ENCODE results near the gene GUCA1C. TPM values are rescaled to one million over a fixed set of nuclear protein-coding genes. Genes with fewer than 3 reads are reported as not detected.

GUCA1C gene
- total RNA-seq, 4 donors from 2014 or later: not detected

DNA sequence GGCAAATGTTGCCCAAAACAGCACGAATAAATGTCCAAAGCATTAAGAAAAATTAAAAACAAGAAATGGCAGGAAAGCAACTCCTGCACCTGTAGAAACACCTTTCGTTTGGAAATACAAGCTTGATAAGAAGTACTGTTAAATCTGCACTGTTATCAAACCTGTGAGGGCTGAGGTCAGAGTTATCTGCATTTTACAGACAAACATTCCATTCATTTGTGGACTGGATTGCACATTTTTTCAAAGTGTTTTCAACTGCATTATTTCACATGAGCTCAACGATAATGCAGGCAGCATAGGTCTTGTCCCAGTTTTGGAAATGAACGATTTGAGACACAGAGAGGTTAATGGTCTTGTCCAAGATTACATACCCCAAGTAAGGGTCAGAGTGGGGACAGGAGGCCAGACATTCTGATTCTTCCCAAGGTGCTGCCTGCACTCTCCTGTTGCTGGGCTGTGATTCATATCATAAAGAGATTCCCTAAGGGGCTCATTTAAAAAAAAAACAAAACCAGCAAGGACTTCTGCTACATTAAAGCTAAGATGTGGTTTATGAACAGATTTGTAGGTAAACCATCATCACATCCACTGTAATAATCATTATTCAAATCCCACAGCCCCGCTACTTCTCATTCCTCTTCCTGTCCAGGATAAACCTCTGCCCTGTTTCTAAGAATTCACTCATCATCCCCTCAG, 13.0 kb downstream of the GUCA1C start:
- TF ChIP-seq, protein P1, sequence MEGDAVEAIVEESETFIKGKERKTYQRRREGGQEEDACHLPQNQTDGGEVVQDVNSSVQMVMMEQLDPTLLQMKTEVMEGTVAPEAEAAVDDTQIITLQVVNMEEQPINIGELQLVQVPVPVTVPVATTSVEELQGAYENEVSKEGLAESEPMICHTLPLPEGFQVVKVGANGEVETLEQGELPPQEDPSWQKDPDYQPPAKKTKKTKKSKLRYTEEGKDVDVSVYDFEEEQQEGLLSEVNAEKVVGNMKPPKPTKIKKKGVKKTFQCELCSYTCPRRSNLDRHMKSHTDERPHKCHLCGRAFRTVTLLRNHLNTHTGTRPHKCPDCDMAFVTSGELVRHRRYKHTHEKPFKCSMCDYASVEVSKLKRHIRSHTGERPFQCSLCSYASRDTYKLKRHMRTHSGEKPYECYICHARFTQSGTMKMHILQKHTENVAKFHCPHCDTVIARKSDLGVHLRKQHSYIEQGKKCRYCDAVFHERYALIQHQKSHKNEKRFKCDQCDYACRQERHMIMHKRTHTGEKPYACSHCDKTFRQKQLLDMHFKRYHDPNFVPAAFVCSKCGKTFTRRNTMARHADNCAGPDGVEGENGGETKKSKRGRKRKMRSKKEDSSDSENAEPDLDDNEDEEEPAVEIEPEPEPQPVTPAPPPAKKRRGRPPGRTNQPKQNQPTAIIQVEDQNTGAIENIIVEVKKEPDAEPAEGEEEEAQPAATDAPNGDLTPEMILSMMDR (IDR thresholded peaks at IDR 0.05; ENCODE audit: low read depth): no peak

DNA sequence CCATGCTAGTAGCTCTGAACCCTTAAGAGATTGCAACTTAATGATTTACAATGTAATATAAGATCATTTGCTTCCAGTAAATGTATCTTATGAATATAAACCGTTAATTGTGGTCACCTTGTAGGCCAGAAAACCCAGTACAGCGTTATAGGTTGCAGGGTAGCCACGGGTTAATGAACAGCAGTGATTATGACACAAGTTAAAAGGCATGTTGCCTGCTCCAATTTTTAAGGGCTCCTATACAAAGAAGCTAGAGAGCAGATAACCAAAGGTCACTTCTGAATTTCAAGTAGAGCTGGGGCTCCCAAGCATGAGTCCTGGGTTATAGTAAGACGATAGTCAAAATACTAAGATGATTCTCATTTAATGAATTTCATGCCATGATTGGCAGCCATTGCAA, 13.5 kb downstream of the GUCA1C start:
- TF ChIP-seq, protein P1 (IDR thresholded peaks at IDR 0.05; ENCODE audit: low read depth): no peak

DNA sequence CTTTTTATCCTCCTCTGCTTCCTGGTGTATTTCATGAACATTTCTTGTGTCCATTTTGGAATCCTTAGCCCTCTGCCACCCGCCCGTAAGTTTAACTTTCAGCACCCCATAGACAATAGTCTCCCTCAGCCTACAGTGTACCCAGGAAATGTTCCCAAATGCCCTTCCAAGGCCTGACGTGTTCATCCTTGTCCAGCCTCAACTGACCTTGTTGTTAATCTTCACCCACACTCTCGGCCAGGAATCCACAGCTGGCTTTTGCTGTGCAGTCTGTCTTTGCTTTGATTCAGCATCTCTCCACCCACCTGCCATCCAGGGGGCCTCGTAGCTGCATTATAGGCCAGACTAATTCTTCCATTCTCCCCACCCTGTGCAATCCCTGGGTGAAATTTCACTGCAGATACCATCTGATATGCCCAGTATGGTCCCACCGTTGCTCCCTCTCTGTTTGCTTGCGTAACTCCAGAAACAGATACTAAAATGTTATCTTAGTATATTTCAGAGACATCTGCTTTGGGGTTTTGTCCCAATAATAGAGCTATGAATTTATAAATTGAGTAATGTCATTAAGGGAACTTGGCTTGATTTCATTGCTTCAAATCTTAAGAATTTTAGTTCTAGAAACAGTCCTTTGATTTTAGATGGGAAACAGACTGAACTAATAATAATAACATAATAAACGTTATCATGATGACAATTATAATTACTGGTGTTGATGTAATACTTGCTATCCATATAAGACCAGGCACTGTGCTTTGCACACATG, 16.6 kb downstream of the GUCA1C start:
- TF ChIP-seq, protein P1 (IDR thresholded peaks at IDR 0.05; ENCODE audit: low read depth): no peak

DNA sequence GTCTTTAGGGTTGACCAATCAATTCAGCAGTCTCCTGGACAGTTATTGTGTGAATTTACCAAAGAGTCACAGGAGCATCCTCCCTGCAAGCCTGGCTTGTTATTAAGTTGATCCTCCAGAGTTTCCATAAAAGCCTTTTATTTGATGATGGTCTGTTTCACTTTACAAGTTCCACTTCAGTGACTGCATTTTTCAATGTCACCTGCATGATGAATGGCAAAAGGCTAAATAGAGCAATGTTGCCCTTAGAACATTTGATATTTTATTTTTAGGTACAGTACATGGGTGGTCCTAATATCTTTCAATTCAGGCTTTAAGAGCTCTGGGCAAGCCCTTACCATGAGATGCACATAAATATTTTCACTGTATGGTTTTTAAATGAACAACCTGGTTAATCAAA, 22.6 kb downstream of the GUCA1C start:
- TF ChIP-seq, protein P1 (IDR thresholded peaks at IDR 0.05; ENCODE audit: low read depth): no peak

DNA sequence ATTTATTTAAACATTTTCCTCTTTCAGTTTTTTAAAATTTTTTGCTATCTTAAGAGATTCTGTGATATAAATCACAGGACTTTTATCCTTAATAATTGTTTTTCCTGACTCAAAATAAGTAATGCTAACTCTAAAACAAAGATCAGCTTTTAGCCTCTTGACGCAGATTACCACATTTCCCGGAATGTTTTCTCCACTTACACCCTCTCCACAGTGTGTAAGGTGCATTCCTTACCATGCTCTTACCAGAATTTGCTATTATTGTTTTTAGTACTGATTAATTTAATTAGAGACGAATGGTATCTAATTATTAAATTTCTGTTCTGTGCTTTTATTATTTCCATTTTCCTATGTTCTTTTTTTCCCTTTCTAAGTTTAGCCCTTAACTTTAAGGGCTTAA, 34.8 kb downstream of the GUCA1C start:
- TF ChIP-seq, protein P1 (IDR thresholded peaks at IDR 0.05; ENCODE audit: low read depth): no peak

DNA sequence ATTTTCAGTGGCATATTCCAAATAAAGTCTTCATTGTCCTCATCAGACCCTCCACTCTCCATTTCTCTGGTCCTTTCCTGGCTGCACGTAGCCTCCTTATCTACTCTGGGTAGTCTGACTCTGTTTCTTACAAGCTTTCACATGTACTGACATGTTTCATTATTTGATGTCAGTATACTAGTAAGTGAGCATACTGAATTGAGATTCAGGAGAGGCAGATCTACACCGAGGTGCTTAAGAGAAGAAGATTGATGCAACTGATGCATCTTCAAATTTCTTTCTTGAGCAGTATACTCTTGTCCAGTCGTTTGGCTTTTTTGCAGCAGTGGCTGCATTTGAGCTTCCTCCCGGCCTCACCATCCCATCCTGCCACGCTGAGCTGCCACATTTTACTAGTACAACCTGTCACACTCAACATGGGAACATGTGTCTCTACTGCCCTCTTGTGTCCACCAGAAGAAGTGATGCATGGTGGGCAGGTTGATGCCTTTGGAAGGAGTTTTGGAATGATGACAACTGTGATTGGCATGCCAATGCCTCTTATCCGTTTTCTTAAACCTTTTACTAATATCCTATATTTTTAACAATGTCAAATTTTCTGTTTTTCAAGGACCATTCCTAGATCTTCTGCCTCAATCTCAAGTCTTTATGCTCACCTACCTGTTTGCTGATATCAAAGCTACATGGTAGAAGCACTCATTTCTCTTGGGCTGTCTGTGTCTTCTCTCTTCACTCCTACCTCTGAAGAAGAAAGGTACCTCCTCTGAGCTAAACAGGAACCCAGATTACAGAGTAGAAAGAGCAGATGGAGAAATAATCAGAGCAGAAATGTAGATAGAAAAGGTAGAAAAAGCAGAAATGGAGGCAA, 38.7 kb downstream of the GUCA1C start:
- TF ChIP-seq, protein P1 (IDR thresholded peaks at IDR 0.05; ENCODE audit: low read depth): no peak

DNA sequence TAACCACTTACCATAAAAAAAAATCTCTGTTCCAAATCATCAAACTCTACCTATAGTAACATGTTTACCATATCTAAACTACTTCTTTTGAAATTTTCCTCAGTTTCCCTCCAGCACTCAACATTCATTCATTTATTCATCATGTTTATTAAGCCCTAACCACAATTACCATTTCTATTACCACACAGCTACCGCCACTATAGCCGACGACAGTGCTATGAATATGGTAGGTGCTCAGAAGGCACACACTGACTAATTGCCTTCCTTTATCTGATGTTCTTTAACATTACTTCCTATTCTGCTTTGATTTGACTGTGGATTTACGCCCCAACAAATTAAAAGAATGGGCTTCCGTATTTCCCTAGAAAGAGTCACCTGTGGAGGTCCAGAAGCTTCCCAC, 43.9 kb downstream of the GUCA1C start:
- TF ChIP-seq, protein P1 (IDR thresholded peaks at IDR 0.05; ENCODE audit: low read depth): no peak

All from subcutaneous adipose tissue (tissue), 4 donors.